HCT116 (cell line): ENCODE measurements around the gene FAIM. TPM values are rescaled to one million over a fixed set of nuclear protein-coding genes. Genes with fewer than 3 reads are reported as not detected.

ENCODE experiments used
- ATAC-seq: fragments of 200-7000 bp; cut with Tn5 transposase; 2 replicates; pipeline ENCODE4 v1.9.1; 2020; ENCODE audit warnings: mild to moderate bottlenecking, moderate library complexity
- BruUV-seq: library from RNA; stranded (reverse); fragments of 400-500 nt; replicated peaks from 2 replicates; lab custom pipeline; 2021; lab: Mats Ljungman, UMichigan
- CTCF ChIA-PET: fragments of 300-600 bp; sonication (Branson Sonifier 250); formaldehyde crosslinking; loops from one replicate; lab custom pipeline; 2021; ENCODE audit warnings: antibody characterized with exemption; lab: Charles Lee
- POLR2A ChIA-PET: fragments of 300-600, 350-600 bp; sonication (Branson Sonifier 250); formaldehyde crosslinking; loops from one replicate; lab custom pipeline; 2021; ENCODE audit warnings: antibody characterized with exemption; lab: Charles Lee
- RAD21 ChIA-PET, 2 experiments: fragments of 300-600 bp; sonication (Branson Sonifier 250); formaldehyde crosslinking; loops; one replicate each; lab custom pipeline; 2023; ENCODE audit warnings: low total read pairs in 2 of 2; ENCODE audit not compliant: uncharacterized antibody in 2 of 2, unreplicated experiment in 2 of 2, low non-redundant PET in 1 of 2; lab: Charles Lee
- DNase-seq: peaks from one replicate; pipeline ENCODE4 v3.0.0-alpha.2; 2010; ENCODE audit warnings: low read depth, low spot score
- H2AFZ ChIP-seq: fragments of 200-600 bp; shearing (Covaris generic), sonication (generic); 2 replicates; pipeline ENCODE4 v1.6.1; 2017; ENCODE audit warnings: low read depth, mixed run types, mixed read lengths, antibody characterized with exemption, low read length; ENCODE audit not compliant: poor library complexity, severe bottlenecking
- H3K27ac ChIP-seq: 2 replicates; pipeline ENCODE4 v1.5.1; 2012; ENCODE audit warnings: low read depth, low read length
- H3K27me3 ChIP-seq: fragments of 200-600 bp; sonication (generic); 2 replicates; pipeline ENCODE4 v1.6.1; 2016; ENCODE audit warnings: mixed run types, low read length, mixed read lengths; ENCODE audit not compliant: insufficient read depth
- H3K36me3 ChIP-seq, 2 experiments: fragments of 200-500 bp in 1 of 2; fragments of 200-600 bp in 1 of 2; sonication (Bioruptor generic) in 1 of 2; sonication (generic) in 1 of 2; 2 replicates each; pipeline versions ENCODE4 v1.5.1 to v1.6.1; 2014 to 2016; ENCODE audit warnings: low read length in 2 of 2, inconsistent platforms in 1 of 2, mixed read lengths in 1 of 2, mixed run types in 1 of 2; ENCODE audit not compliant: insufficient read depth in 2 of 2, control insufficient read depth in 1 of 2
- H3K4me1 ChIP-seq, 2 experiments: fragments of 200-600 bp in 1 of 2; sonication (generic) in 1 of 2; 2 replicates each; pipeline versions ENCODE4 v1.5.1 to v1.6.1; 2012 to 2017; ENCODE audit warnings: low read length in 2 of 2, inconsistent platforms in 1 of 2, mild to moderate bottlenecking in 1 of 2, mixed read lengths in 1 of 2, mixed run types in 1 of 2, moderate library complexity in 1 of 2; ENCODE audit not compliant: insufficient read depth in 2 of 2, control insufficient read depth in 1 of 2
- H3K4me2 ChIP-seq: fragments of 200-600 bp; sonication (generic); 2 replicates; pipeline ENCODE4 v1.6.1; 2017; ENCODE audit warnings: mixed run types, low read length, mixed read lengths
- H3K4me3 ChIP-seq, 2 experiments: fragments of 200-600 bp in 1 of 2; sonication (generic) in 1 of 2; replicated peaks in 1 of 2; 2 replicates each; pipeline ENCODE4 v1.5.1; 2011 to 2016; ENCODE audit warnings: low read length in 2 of 2, control low read depth in 1 of 2, low read depth in 1 of 2, mild to moderate bottlenecking in 1 of 2, mixed read lengths in 1 of 2, mixed run types in 1 of 2
- H3K79me2 ChIP-seq: fragments of 200-600 bp; sonication (generic); 2 replicates; pipeline ENCODE4 v1.6.1; 2017; ENCODE audit warnings: mild to moderate bottlenecking, mixed run types, low read length, moderate library complexity, mixed read lengths; ENCODE audit not compliant: insufficient read depth
- H3K9ac ChIP-seq: fragments of 200-600 bp; sonication (generic); 2 replicates; pipeline ENCODE4 v1.6.1; 2016; ENCODE audit warnings: low read length, mixed read lengths
- H3K9me2 ChIP-seq: fragments of 200-600 bp; sonication (generic), shearing (Covaris generic); 2 replicates; pipeline ENCODE4 v1.6.1; 2017; ENCODE audit warnings: mixed run types, mild to moderate bottlenecking, moderate library complexity; ENCODE audit not compliant: insufficient read depth
- H3K9me3 ChIP-seq, 2 experiments: fragments of 200-500 bp in 1 of 2; fragments of 200-600 bp in 1 of 2; sonication (Bioruptor generic) in 1 of 2; sonication (generic) in 1 of 2; 2 replicates each; pipeline ENCODE4 v1.6.1; 2014 to 2017; ENCODE audit warnings: low read length in 2 of 2, mixed read lengths in 2 of 2, inconsistent platforms in 1 of 2, low read depth in 1 of 2, mild to moderate bottlenecking in 1 of 2, mixed run types in 1 of 2, moderate library complexity in 1 of 2; ENCODE audit not compliant: control insufficient read depth in 1 of 2, insufficient read depth in 1 of 2
- H4K20me1 ChIP-seq: fragments of 200-600 bp; sonication (generic), shearing (Covaris generic); 2 replicates; pipeline ENCODE4 v1.6.1; 2017; ENCODE audit warnings: mixed run types, mild to moderate bottlenecking, moderate library complexity; ENCODE audit not compliant: insufficient read depth
- CEBPB ChIP-seq: IDR thresholded peaks from 2 replicates; pipeline ENCODE4 v1.6.1; 2012; ENCODE audit warnings: low read depth
- ELF1 ChIP-seq: IDR thresholded peaks from 2 replicates; pipeline ENCODE4 v1.6.1; 2012; ENCODE audit warnings: low read depth, borderline replicate concordance
- JUND ChIP-seq: IDR thresholded peaks from 2 replicates; pipeline ENCODE4 v1.6.1; 2012
- POLR2A ChIP-seq: IDR thresholded peaks from 2 replicates; pipeline ENCODE4 v1.7.0; 2011; ENCODE audit warnings: borderline replicate concordance; ENCODE audit not compliant: insufficient read depth, insufficient read length; ENCODE audit errors: extremely low read depth
- RAD21 ChIP-seq: IDR thresholded peaks from 2 replicates; pipeline ENCODE4 v1.6.1; 2012; ENCODE audit warnings: low read depth, mild to moderate bottlenecking
- SIN3A ChIP-seq: IDR thresholded peaks from 2 replicates; pipeline ENCODE4 v1.6.1; 2012; ENCODE audit warnings: low read depth
- SP1 ChIP-seq: IDR thresholded peaks from 2 replicates; pipeline ENCODE4 v1.6.1; 2012; ENCODE audit warnings: low read depth
- YY1 ChIP-seq: IDR thresholded peaks from 2 replicates; pipeline ENCODE4 v1.6.1; 2011; ENCODE audit warnings: low read length, low read depth, moderate library complexity, mild to moderate bottlenecking; ENCODE audit not compliant: insufficient replicate concordance; ENCODE audit errors: extremely low read depth
- intact Hi-C: fragments of 100-400 bp; cut with micrococcal nuclease; formaldehyde crosslinking; loops from 2 replicates; pipeline ENCODE4 v1.10.0; 2022
- total RNA-seq: library from RNA; stranded (reverse); gene quantifications from one replicate; pipeline ENCODE4 v1.2.1, GENCODE V29; 2021; ENCODE audit not compliant: unreplicated experiment
- TF ChIP-seq, protein P1 (sequence below): IDR thresholded peaks from 2 replicates; pipeline ENCODE4 v1.6.1; 2012
- TF ChIP-seq, protein P2 (sequence below), 3 experiments: fragments of 200-600 bp in 1 of 3; sonication (generic) in 1 of 3; IDR thresholded peaks in 2 of 3; conservative IDR thresholded peaks in 1 of 3; 2 replicates each; pipeline ENCODE4 v1.5.1; 2012 to 2017; ENCODE audit warnings: low read depth in 2 of 3, low read length in 2 of 3, antibody characterized with exemption in 1 of 3, borderline replicate concordance in 1 of 3, control low read depth in 1 of 3, mild to moderate bottlenecking in 1 of 3, mixed read lengths in 1 of 3, mixed run types in 1 of 3, moderate library complexity in 1 of 3; ENCODE audit not compliant: insufficient read depth in 1 of 3

Gene FAIM
- total RNA-seq, 1 experiment from 2014 or later, result 12.2 TPM

DNA sequence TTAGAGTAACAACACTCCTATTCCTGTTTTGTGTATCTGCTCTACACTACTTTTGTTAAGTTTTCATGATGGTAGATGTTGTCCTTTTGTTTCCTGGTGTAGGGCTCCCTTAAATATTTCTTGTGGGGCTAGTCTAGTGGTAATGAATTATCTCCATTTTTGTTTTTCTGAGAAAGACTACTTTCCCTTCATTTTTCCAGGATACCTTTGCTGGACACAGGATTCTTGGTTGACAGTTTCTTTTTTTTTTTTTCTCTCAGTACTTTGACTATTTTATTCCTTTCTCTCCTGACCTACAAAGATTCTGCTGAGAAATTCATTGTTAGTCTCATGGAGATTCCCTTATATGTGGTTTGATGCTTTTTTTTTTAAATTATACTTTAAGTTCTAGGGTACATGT, 37.9 kb downstream of the FAIM start:
- Histone ChIP-seq H3K9me2 (no peaks in the 10 kb centered on the region), H3K4me2 (no peak overlapping the region), H3K27ac (no peak overlapping the region), H4K20me1 (no peaks in the 10 kb centered on the region), H2AFZ (no peak overlapping the region), H3K9ac (no peak overlapping the region), H3K9me3 (peaks cover 4 to 6% of the 10 kb centered on the region in 2 experiments; a peak in 2 of 4 replicates), H3K36me3 (peaks cover 6 to 17% of the 10 kb centered on the region in 2 experiments; a peak in 3 of 4 replicates), H3K4me3 (no peak overlapping the region), H3K79me2 (no peaks in the 10 kb centered on the region), H3K4me1 (no peaks in the 10 kb centered on the region), H3K27me3 (no peaks in the 10 kb centered on the region)
- no TSS peak for BruUV-seq
- ChIA-PET CTCF (no interaction called here), RAD21 (no interaction called here), POLR2A (no interaction called here)
- no peak for ATAC-seq
- no peak for DNase-seq
- intact Hi-C loops, result no loop called here
- TF ChIP-seq CEBPB, result no peak
- TF ChIP-seq JUND, result no peak
- TF ChIP-seq SIN3A, result no peak
- no peak for TF ChIP-seq POLR2A
- no peak for TF ChIP-seq SP1
- no peak for TF ChIP-seq RAD21
- no peak for TF ChIP-seq ELF1
- TF ChIP-seq YY1, result no peak
- TF ChIP-seq, protein P1, sequence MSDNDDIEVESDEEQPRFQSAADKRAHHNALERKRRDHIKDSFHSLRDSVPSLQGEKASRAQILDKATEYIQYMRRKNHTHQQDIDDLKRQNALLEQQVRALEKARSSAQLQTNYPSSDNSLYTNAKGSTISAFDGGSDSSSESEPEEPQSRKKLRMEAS, result no peak
- TF ChIP-seq, protein P2, sequence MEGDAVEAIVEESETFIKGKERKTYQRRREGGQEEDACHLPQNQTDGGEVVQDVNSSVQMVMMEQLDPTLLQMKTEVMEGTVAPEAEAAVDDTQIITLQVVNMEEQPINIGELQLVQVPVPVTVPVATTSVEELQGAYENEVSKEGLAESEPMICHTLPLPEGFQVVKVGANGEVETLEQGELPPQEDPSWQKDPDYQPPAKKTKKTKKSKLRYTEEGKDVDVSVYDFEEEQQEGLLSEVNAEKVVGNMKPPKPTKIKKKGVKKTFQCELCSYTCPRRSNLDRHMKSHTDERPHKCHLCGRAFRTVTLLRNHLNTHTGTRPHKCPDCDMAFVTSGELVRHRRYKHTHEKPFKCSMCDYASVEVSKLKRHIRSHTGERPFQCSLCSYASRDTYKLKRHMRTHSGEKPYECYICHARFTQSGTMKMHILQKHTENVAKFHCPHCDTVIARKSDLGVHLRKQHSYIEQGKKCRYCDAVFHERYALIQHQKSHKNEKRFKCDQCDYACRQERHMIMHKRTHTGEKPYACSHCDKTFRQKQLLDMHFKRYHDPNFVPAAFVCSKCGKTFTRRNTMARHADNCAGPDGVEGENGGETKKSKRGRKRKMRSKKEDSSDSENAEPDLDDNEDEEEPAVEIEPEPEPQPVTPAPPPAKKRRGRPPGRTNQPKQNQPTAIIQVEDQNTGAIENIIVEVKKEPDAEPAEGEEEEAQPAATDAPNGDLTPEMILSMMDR (IDR thresholded peaks at IDR 0.05 in 2 of 3, conservative IDR thresholded peaks at IDR 0.05 in 1 of 3; ENCODE audit: borderline replicate concordance in 1 of 3, insufficient read depth in 1 of 3, low read depth in 2 of 3, low read length in 2 of 3), result no peak
